Activated CD8-positive, alpha-beta memory T cell treated with anti-CD3 and anti-CD28 coated beads, Interleukin-2, amount 10 ng/mL, durations not matched to agents 7 days and 5 days (primary cell): ENCODE measurements around the gene AHCYL1. TPM values are rescaled to one million over a fixed set of nuclear protein-coding genes. Genes with fewer than 3 reads are reported as not detected.

Experiments used
- ATAC-seq: fragments of 150-1000 bp; cut with Tn5 transposase; one replicate; pipeline ENCODE4 v1.10.0; 2021; ENCODE audit warnings: moderate library complexity
- CTCF ChIA-PET: fragments of 350-600 bp; sonication (Branson Sonifier 250); formaldehyde crosslinking; loops from one replicate; lab custom pipeline; 2021; ENCODE audit warnings: antibody characterized with exemption; lab: Charles Lee
- DNase-seq: peaks from one replicate; pipeline ENCODE4 v3.0.0-alpha.2; 2020
- H3K27ac Mint-ChIP-seq: one replicate; pipeline ENCODE4 v1.8.0; 2021; ENCODE audit warnings: mild to moderate bottlenecking, mixed read lengths
- H3K27me3 Mint-ChIP-seq: one replicate; pipeline ENCODE4 v1.8.0; 2021; ENCODE audit warnings: mixed read lengths
- H3K36me3 Mint-ChIP-seq: one replicate; pipeline ENCODE4 v1.8.0; 2021; ENCODE audit warnings: mild to moderate bottlenecking, mixed read lengths
- H3K4me1 Mint-ChIP-seq: one replicate; pipeline ENCODE4 v1.8.0; 2021; ENCODE audit warnings: mixed read lengths
- H3K4me3 Mint-ChIP-seq: one replicate; pipeline ENCODE4 v1.8.0; 2021; ENCODE audit warnings: mild to moderate bottlenecking, moderate library complexity, mixed read lengths
- H3K9me3 Mint-ChIP-seq: one replicate; pipeline ENCODE4 v1.8.0; 2022; ENCODE audit warnings: low read depth, mixed read lengths
- total RNA-seq, 2 experiments: library from RNA; stranded (reverse); gene quantifications; one replicate each; pipeline ENCODE4 v1.2.3, GENCODE V29; 2021

The AHCYL1 gene
- total RNA-seq, 2 experiments from 2014 or later = 67.6 to 70.0 TPM

DNA sequence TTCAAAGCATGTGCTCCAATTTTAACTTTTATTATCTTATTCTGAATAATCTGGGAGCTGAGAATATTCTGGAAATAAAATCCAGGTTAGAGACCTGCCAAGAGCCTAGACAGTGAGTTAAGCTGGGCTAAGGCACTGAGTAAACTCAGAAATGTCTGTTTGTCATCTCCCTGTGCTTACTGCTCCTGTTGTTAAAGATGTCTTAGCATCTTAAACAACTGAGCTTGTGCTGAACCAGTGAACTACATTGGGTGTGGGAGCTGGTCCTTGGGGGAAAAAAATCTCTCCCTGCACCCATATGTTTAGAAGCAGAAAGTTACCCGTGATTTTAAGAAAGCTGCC, 25.0 kb upstream of the AHCYL1 start:
- ATAC-seq (no peak), DNase-seq (no peak)
- Mint-ChIP-seq H3K27me3 (peaks cover 29% of the 10 kb centered on the region), H3K4me3 (no peak overlapping the region), H3K27ac (no peak overlapping the region), H3K4me1 (no peaks in the 10 kb centered on the region), H3K36me3 (no peaks in the 10 kb centered on the region), H3K9me3 (no peaks in the 10 kb centered on the region)
- CTCF ChIA-PET = interaction anchor here (0.7 to 2.1 kb wide), 8 partner anchors 20 to 320 kb away, joined by 3 to 6 read pairs (median 3); partner anchors contain the start of gene AHCYL1

DNA sequence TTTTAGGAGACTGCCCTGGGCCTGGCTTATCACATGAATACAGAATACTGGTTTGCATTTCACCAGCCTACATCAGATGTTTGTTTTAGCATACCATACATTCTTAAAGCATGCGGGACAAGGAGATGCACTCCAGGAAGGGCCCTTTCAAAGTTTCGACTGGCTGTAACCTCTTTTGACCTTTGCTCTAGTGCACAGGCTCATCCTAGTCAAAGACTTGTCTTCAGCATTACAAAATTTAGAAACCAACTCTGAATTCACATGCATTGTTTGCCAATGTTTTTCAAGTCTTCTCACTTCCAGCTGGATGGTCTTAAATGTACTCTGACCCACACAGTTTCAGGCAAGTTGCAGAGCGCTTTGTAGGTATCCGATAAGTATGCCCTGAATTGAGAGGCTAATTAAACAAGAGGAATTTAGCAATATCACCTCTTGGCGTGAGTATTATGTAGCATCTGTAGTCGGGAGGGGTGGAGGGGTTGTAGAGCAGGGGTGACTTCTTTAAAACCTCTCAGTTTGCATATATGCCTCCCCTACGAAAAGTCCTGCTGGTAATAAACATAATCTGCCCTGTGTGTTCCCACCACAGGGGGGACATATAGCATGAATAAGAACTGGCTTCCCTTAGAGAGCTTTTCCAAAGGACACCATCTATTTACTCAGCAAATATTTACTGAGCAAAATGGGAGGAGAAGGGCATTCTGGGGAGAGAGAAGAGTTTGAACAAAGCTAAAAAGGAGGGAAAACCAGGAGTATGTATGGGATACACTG, 24.4 kb upstream of the AHCYL1 start:
- Mint-ChIP-seq H3K36me3 (no peaks in the 10 kb centered on the region), H3K27ac (no peak overlapping the region), H3K4me1 (no peaks in the 10 kb centered on the region), H3K4me3 (no peak overlapping the region), H3K9me3 (no peaks in the 10 kb centered on the region), H3K27me3 (peaks cover 31% of the 10 kb centered on the region)
- no peak for DNase-seq
- CTCF ChIA-PET = interaction anchor here (0.8 to 1.4 kb wide), 6 partner anchors 20 to 320 kb away, joined by 3 to 5 read pairs (median 3); no protein-coding TSS in a partner anchor
- no peak for ATAC-seq

DNA sequence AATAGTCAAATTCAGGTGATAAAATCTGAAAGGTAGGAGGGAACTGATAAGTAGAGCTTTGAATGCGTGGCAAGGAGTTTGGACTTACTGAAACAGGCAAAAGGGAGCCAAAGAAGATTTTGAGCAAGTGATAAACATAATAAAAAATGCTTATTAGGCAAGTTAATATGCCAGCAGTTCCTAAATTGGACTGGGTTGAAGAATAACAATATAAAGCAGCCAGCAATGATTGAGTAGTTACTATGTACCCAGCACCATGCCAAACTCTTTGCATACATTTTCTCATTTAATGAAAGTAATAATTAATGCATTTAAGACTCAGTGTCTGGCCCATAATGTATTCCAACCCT, 23.8 kb upstream of the AHCYL1 start:
- CTCF ChIA-PET = interaction anchor here (1.2 to 1.4 kb wide), 2 partner anchors 186 to 321 kb away, joined by 3 to 5 read pairs; no protein-coding TSS in a partner anchor
- no peak for DNase-seq
- Mint-ChIP-seq H3K9me3 (peaks cover 2% of the 10 kb centered on the region), H3K4me3 (no peak overlapping the region), H3K4me1 (no peaks in the 10 kb centered on the region), H3K27me3 (peaks cover 33% of the 10 kb centered on the region), H3K36me3 (no peaks in the 10 kb centered on the region), H3K27ac (no peak overlapping the region)
- ATAC-seq = no peak

DNA sequence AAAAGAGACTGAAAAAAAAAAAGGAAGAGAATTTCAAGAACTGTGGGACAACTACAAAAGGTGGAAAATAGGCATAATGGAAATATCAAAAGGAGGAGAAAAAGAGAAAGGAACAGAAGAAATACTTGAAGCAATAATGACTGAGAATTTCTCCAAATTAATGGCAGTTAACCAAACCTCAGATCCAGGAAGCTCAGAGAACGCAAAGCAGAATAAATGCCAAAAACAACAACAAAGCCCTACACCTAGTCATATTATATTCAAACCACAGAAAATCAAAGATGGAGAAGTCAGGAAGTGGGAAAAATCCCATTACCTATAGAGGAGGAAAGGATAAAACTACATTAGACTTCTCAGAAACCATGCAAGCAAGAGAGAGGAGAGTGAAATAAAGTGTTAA, 20.7 kb upstream of the AHCYL1 start:
- peaks cover 24% of the 10 kb centered on the region for H3K27me3 Mint-ChIP-seq
- no peak overlapping the region for H3K4me3 Mint-ChIP-seq
- CTCF ChIA-PET = interaction anchor here (1.9 kb wide), 1 partner anchor 21 kb away, joined by 5 read pairs; the partner anchor contains the start of gene AHCYL1
- no peaks in the 10 kb centered on the region for H3K36me3 Mint-ChIP-seq
- peaks cover 2% of the 10 kb centered on the region for H3K9me3 Mint-ChIP-seq
- H3K4me1 Mint-ChIP-seq = no peaks in the 10 kb centered on the region
- DNase-seq = no peak
- ATAC-seq = no peak
- H3K27ac Mint-ChIP-seq = no peak overlapping the region

DNA sequence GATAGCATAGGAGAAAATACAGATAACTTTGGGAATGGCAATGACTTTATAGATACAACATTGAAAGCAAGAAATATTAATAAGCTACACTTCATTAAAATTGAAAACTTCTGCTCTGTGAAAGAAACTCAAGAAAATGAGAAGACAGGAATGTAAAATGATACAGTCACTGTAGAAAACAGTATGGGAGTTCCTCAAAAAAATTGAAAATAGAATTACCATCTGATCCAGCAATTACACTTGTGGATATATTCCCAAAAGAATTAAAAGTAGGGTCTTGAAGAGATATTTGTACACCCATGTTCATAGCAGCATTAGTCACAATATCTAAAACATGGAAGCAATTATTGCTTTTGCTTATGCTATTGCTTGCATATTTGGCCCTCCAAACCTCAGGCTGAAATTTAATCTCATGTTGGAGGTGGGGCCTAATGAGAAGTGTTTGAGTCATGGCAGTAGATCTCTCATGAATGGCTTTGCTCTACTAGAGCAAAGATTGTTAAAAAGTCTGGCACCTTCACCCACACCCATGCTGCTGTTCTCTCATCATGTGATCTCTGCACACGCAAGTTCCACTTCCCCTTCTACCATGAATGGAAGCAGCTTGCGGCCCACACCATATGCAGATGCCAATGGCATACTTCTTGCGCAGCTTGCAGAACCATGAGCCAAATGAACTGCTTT, 15.3 kb upstream of the AHCYL1 start:
- peaks cover 2% of the 10 kb centered on the region for H3K9me3 Mint-ChIP-seq
- H3K4me1 Mint-ChIP-seq = no peaks in the 10 kb centered on the region
- H3K27ac Mint-ChIP-seq = no peak overlapping the region
- CTCF ChIA-PET = interaction anchor here (0.8 to 1.4 kb wide), 3 partner anchors 192 to 329 kb away, joined by 3 to 4 read pairs (median 3); no protein-coding TSS in a partner anchor
- no peak for DNase-seq
- no peak for ATAC-seq
- no peaks in the 10 kb centered on the region for H3K36me3 Mint-ChIP-seq
- H3K27me3 Mint-ChIP-seq = peaks cover 48% of the 10 kb centered on the region
- H3K4me3 Mint-ChIP-seq = no peak overlapping the region

DNA sequence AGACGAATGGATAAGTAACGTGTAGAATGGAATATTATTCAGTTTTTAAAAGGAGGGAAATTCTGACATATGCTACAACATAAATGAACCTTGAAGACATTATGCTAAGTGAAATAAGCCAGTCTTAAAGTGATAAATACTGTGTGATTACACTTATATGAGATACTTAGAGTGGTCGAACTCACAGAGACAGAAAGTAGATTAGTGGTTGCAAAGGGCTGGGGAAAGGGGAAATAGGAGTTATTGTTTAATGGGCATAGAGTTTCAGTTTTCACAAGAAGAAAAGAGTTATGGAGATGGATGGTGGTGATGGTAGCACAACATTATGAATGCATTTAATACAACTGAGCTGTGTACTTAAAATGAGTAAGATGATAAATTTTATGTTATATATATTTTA, 14.7 kb upstream of the AHCYL1 start:
- peaks cover 2% of the 10 kb centered on the region for H3K9me3 Mint-ChIP-seq
- H3K27ac Mint-ChIP-seq = no peak overlapping the region
- CTCF ChIA-PET = interaction anchor here (0.8 kb wide), 1 partner anchor 193 kb away, joined by 3 read pairs; no protein-coding TSS in a partner anchor
- ATAC-seq = no peak
- H3K27me3 Mint-ChIP-seq = peaks cover 48% of the 10 kb centered on the region
- no peak for DNase-seq
- no peaks in the 10 kb centered on the region for H3K36me3 Mint-ChIP-seq
- no peak overlapping the region for H3K4me3 Mint-ChIP-seq
- H3K4me1 Mint-ChIP-seq = no peaks in the 10 kb centered on the region

DNA sequence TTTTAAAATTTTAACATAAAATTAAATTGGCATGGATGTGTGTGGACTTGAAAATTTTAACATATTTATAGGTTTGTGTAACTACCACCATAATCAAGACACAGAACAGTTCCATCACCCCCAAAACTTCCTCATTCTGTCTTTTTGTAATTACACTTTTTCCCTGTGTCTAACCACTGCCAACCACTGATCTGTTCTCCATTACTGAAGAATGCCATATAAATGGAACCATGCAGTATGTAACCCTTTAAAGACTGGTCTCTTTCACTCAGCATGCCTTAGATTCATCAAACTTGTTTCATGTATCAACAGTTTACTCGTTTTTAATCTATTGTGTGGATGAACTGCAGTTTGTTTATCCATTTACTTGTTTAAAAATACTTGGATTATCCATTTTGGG, 13.0 kb upstream of the AHCYL1 start:
- no peak overlapping the region for H3K4me3 Mint-ChIP-seq
- H3K36me3 Mint-ChIP-seq = no peaks in the 10 kb centered on the region
- DNase-seq = no peak
- H3K27me3 Mint-ChIP-seq = peaks cover 41% of the 10 kb centered on the region
- no peaks in the 10 kb centered on the region for H3K4me1 Mint-ChIP-seq
- H3K9me3 Mint-ChIP-seq = no peaks in the 10 kb centered on the region
- CTCF ChIA-PET = interaction anchor here (1.1 to 5.6 kb wide), 3 partner anchors 13 to 197 kb away, joined by 3 to 42 read pairs (median 5); partner anchors contain the start of gene AHCYL1
- no peak for ATAC-seq
- H3K27ac Mint-ChIP-seq = no peak overlapping the region

DNA sequence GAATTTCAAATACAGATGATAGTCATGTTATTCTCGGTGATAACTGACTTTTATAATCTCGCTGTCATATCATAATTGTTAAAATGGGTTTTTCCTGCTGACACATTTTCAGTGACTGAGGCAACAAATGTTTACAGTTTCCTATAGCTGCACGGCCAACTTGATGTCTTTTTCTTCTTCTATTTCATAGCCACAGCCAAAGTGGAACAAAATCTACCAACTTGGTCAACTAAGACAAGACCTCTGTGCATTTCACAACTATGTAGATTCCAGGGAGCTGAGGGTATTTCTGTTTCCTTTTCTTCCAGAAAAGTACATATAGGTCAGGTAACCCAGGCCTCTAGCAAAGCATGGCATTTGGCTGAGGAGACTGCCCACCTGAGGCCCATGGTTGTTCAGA, 10.4 kb upstream of the AHCYL1 start:
- no peak overlapping the region for H3K27ac Mint-ChIP-seq
- ATAC-seq = no peak

DNA sequence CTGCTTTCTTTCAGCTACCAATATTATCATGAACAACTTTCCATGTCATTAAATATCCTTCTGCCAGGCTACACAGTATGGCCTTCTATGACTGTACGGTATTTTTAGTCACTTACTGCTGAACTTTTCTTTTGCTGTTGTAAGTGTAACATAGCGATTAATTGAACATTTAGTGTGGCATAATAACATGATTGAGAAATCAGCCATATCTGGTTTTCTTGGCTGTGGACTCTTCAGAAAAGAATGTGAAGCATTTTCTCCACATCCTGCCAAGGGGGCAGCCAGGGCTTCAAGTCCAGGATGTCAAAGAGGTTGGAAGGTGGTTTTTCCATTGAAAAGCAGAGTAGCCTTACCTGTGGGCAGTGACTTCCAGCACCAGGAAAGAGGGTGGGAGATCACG, 8.8 kb upstream of the AHCYL1 start:
- no peaks in the 10 kb centered on the region for H3K9me3 Mint-ChIP-seq
- DNase-seq (no peak), ATAC-seq (no peak)
- no peak overlapping the region for H3K4me3 Mint-ChIP-seq
- peaks cover 23% of the 10 kb centered on the region for H3K27me3 Mint-ChIP-seq
- CTCF ChIA-PET = interaction anchor here (1.2 to 14.5 kb wide), 4 partner anchors 9 to 196 kb away, joined by 3 to 790 read pairs (median 22); partner anchors contain the start of gene AHCYL1
- no peak overlapping the region for H3K27ac Mint-ChIP-seq
- peaks cover 2% of the 10 kb centered on the region for H3K4me1 Mint-ChIP-seq
- no peaks in the 10 kb centered on the region for H3K36me3 Mint-ChIP-seq

More for the DNA sequence above, 10.4 kb upstream of the AHCYL1 start:
- DNase-seq = no peak
- H3K4me1 Mint-ChIP-seq = no peaks in the 10 kb centered on the region
- CTCF ChIA-PET = interaction anchor here (1.0 to 5.6 kb wide), 3 partner anchors 10 to 428 kb away, joined by 3 to 42 read pairs (median 3); partner anchors contain the start of gene AHCYL1
- no peaks in the 10 kb centered on the region for H3K9me3 Mint-ChIP-seq
- H3K27me3 Mint-ChIP-seq = peaks cover 34% of the 10 kb centered on the region
- H3K36me3 Mint-ChIP-seq = no peaks in the 10 kb centered on the region
- no peak overlapping the region for H3K4me3 Mint-ChIP-seq

DNA sequence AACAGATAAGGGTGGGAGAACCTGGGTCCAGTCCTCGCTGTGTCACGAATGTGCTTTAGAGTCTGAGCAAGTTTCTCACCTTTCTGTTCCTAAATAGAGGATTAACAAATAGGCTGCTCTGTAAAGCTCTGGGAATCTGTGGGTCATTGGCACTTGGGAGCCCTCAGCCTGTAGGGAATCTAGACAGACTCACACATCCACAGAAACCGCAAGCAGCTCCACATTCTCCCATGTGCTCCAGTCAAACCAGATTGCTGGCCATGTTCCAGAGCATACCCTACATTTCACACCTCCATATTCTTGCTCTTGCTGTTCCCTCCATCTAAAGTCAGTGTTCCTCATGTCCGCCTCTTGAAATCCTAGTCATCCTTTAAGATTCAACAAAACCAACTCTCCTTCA, 7.8 kb upstream of the AHCYL1 start:
- DNase-seq (no peak), ATAC-seq (no peak)
- Mint-ChIP-seq H3K27ac (no peak overlapping the region), H3K4me3 (no peak overlapping the region), H3K9me3 (no peaks in the 10 kb centered on the region), H3K27me3 (peaks cover 15% of the 10 kb centered on the region), H3K4me1 (peaks cover 2% of the 10 kb centered on the region), H3K36me3 (no peaks in the 10 kb centered on the region)
- CTCF ChIA-PET = interaction anchor here (0.8 to 14.5 kb wide), 3 partner anchors 8 to 197 kb away, joined by 3 to 790 read pairs (median 42); partner anchors contain the start of gene AHCYL1

DNA sequence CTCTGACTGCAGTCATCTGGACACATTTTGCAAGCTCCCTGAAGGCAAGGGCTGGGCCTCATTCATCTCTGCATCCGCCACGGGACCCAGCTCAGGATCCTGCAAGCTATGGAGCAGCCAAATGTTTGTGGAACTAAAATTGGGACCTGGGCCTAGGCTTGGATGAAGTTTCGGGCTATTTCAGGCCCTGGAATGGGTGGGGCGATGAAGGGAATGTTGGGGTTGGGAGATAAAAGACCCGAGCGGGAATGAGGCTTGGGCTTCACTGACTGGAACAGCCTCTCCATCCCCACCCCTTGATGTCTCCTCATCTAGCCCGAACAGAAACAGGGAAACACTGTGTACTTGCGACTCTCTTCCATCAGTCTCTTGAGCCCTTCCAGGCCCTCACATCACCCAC, 7.3 kb upstream of the AHCYL1 start:
- H3K4me1 Mint-ChIP-seq = peaks cover 2% of the 10 kb centered on the region

DNA sequence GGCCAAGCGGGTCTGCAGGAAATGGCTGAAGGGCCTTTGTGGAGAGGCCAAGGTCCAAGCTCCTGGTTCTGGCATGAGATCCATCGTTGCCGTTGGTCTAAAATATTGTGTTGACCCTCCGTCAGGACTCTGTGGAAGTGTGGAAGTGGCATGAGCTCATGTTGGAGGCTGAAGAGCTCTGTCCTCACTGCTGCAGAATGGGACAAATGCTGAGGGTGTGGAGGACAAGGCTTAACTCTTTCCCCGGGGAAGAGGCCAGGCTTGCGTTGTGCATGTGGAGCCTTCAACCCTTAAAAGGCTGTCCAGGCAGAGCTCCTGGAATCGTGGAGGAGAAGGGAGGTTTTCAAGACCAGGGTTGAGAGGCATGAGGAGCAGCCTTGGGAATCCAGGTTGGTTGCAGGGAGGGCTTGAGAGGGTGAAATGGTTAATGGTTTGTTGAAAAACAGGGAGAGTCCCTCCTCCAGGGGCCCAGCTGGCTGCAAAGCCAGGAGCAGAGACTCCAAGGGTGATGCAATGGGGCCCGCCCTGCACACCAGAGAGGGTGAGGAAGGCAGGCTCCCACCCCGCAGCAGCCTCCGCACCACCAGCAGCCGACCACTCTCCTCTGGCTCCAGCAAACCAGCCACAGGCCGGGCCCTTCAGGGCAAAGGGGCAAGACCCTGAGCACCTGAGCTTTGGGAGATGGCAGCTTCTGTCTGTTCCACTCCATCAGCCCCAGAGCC, 6.7 kb upstream of the AHCYL1 start:
- Mint-ChIP-seq H3K9me3 (no peaks in the 10 kb centered on the region), H3K27me3 (peaks cover 8% of the 10 kb centered on the region), H3K4me3 (no peak overlapping the region), H3K4me1 (peaks cover 2% of the 10 kb centered on the region), H3K36me3 (no peaks in the 10 kb centered on the region), H3K27ac (no peak overlapping the region)
- CTCF ChIA-PET = interaction anchor here (0.7 to 14.5 kb wide), 5 partner anchors 50 to 432 kb away, joined by 3 to 790 read pairs (median 3); no protein-coding TSS in a partner anchor
- DNase-seq (no peak), ATAC-seq (no peak)

More for the DNA sequence above, 7.3 kb upstream of the AHCYL1 start:
- no peaks in the 10 kb centered on the region for H3K9me3 Mint-ChIP-seq
- no peaks in the 10 kb centered on the region for H3K36me3 Mint-ChIP-seq
- no peak overlapping the region for H3K27ac Mint-ChIP-seq
- CTCF ChIA-PET = interaction anchor here (0.7 to 14.5 kb wide), 5 partner anchors 35 to 431 kb away, joined by 3 to 790 read pairs (median 3); no protein-coding TSS in a partner anchor
- ATAC-seq (no peak), DNase-seq (no peak)
- H3K4me3 Mint-ChIP-seq = no peak overlapping the region
- H3K27me3 Mint-ChIP-seq = peaks cover 11% of the 10 kb centered on the region
